OCI-M2 (cell line): ENCODE results near the gene ASB3.
"Not testable (repeated sequence)": the region's sequence is repeated elsewhere in the genome, so short reads cannot be mapped to it uniquely, and the experiment has no call there.

Source experiments
- DNase-seq: peaks from one replicate; lab custom pipeline; 2025; ENCODE audit not compliant: unreplicated experiment; lab: John Stamatoyannopoulos, UW

ASB3 gene

DNA sequence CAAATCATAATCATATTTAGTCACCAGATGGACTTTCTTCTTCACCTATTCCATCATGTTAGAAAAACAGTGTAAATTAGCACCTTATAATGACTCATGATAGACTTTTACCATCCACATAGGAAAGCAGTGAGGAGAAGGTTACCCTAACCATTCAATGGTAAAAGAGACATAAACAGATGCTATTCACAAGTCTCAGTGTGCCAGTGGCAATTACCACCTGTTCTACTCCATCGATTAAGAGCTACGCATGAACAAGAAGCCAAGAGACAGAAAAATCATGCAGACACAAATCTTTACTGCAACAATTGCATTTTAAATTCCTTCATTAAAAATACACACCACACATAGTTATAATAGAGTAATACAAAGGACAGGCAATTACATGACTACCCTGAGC, 125.9 kb downstream of the ASB3 start:
- no peak for DNase-seq

DNA sequence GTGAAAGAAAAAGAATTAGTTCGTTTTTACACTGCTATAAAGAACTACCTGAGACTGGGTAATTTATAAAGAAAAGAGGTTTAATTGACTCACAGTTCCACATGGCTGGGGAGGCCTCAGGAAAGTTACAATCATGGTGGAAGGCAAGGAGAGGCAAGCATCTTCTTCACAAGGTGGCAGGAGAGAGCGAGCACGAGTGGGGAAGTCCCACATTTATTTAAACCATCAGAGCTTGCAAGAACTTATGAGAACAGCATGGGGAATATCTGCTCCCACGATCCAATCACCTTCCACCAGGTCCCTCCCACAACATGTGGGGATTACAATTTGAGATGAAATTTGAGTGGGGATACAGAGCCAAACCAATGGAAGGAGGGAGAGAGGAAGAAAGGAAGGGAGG, 128.3 kb downstream of the ASB3 start:
- DNase-seq, result not testable (repeated sequence)

DNA sequence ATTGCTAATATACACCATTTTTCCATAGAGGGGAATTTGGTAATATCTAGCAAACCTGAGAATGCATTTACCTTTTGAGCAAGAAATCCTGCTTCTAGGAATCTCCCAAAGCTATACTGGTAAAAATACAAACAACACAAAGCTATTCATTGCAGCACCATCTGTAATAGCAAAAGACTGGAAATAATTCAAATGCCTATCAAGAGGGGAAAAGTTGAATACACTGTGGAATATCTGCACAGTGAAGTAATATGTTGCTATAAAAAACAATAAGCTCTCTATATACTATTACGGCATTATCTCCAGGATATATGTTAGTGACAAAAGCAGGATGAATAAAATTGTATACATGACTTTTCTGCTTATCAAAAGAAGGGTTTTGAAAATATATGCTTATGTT, 131.5 kb downstream of the ASB3 start:
- DNase-seq, result no peak

DNA sequence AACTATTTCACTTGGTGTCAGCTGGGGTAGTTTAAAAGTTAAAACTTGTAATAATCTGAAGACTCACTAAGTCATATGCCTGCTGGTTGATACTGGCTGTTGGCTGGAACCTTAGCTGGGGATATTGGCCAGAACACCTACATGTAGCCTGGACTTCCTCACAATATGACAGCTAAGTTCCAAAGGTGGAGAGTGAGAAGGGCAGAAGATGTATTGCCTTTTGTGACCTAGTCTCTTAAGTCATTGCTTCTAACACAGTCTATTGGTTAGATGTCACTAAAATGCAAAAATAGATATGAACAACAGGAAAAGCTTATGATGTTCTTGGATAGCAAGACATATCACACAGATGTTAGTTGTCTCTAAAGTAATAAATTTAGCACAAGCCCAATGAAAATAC, 132.4 kb downstream of the ASB3 start:
- no peak for DNase-seq

DNA sequence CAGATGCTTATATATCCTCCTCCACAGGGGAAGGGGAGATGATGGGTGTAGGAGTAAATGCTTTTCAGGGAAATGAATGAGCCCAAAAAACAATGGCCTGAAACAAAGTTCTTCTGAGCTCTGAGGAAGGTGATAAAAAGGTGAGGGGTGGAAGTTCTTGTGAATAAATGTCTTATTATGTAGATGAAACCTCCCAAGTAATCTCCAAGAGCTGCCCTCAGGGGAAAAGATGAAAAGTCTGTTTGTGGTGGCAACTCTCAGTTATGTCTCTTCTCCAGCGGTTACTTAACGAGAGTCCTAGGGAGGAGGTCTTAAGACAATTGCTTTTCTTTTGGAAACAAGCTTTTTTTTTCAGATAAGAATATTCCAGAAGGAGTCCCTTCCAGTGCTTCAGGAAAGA, 134.6 kb downstream of the ASB3 start:
- DNase-seq, result no peak

DNA sequence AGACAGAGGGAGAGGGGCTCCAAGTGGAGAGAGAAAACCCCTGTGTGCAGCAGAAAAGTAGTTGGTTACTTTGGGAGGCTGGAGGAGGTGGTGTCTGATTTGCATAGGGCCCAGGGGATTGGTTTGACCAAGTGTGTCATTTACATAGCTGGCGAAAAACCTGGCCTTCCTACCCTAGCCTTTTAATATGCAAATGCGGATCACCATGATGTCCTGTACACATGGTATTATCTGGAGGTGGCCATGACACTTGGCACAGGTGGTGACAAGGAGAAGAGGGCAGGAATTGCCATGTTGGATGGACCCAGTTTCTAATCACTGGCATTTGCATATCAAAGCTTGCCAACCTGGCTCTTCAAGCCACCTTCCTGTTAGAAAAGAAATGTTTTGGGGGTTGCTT, 140.0 kb downstream of the ASB3 start:
- no peak for DNase-seq

DNA sequence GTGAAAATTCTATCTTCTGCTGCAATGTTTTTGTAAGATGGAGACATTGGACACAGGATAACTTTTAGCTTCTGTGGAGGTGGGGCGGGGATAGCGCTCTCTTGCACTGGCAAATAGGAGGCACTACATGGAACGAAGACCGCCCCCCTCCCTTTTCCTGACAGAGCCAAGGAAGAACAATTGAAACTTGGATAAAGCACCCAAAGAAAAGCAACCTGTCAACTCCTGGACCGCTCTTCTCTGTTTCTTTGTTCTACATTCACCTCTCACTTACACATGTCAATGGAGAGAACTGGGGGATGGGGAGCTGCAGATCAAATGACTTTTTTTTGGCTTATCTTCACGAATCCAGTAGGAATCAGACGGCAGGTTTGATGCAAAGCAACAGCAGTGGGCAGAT, 145.5 kb downstream of the ASB3 start:
- no peak for DNase-seq

DNA sequence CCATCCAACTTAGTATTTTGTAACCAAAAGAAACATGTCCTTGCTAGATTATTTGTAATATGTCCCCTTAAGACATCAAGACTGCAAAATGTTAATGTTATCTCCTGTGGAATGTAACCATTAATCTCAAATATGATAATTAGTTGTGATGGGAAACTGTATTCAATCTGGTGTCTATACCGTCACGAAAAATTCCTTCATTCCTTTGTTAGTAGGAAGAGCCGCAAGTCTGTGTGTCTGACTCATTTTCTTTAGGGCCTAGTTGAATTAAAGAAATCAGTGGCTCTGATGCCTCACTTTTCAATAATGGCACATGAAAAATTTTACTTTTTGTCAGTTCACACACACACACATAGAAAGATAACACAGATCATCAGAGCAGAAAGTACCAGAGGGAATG, 146.3 kb downstream of the ASB3 start:
- DNase-seq, result no peak

DNA sequence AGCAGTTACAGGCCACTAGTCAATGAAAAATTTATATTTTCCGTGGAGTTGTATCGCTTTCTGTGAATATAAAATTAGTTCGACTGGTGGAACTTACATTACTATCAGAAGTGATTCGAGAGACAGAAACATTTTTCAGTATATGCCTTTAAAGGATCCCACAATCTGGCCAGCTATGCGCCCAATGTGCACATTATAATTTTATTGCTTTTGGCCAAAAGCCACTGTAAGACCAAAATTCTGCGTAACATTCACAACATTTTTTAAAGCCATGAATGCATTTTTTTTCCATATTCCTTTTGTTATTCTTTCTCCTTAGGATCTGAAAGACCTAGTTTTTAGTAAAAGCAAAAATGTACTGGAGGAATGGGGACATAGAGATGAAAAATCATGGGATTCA, 150.2 kb downstream of the ASB3 start:
- DNase-seq, result no peak

DNA sequence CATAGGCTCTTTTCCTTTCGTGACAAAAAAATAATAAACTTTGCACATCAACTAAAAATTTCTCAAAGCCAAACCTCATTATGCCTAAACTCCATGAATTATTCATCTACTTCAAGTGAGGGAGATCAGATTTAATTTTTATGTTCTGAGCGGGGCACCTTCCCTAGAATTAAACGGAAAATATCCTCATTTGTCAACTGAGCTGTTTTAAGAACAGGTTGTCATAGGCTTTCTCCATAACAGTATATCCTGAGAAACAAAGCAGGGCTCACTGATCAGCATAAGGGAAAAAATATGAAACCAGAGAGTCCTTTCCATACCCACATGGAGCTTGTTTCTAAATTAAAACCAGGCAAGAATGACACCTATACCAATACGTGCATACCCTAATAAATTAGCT, 150.6 kb downstream of the ASB3 start:
- DNase-seq, result no peak

DNA sequence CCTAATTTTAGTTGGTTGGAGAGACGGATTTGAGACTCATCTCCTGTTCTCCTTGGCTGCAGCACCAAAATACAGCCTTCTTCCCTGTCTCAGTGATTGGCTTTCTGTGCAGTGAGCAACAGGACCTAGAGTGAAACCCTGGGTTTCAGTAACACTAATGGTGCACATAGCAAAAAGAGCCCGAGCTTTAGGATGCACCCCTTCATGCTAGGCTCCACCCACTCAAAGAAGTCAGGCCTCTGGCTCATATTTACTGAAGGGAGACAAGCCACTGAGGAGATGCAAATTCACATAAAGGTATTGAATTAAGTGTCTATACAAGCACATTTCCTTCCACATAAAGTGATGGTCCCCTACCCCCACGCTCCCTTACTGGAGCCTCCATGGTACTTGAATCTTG, 151.1 kb downstream of the ASB3 start:
- DNase-seq, result no peak

DNA sequence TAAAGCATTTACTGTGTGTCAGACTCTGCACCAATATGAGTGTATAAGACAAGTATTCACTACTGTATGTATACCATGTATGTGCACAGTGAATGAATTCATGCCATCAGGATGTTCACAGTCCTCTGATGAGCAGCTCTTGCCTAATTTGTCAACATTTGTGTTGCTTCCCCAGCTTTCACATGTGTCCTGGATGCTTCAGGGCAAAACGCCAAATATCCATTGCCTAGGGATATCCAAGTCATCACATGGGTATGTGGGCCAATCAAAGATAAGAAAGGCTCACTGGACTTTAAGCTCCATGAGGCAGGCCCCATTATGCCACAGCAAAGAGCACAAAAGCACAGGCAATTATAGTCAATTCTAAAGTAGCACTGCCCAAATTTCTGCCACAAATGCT, 153.3 kb downstream of the ASB3 start:
- no peak for DNase-seq

DNA sequence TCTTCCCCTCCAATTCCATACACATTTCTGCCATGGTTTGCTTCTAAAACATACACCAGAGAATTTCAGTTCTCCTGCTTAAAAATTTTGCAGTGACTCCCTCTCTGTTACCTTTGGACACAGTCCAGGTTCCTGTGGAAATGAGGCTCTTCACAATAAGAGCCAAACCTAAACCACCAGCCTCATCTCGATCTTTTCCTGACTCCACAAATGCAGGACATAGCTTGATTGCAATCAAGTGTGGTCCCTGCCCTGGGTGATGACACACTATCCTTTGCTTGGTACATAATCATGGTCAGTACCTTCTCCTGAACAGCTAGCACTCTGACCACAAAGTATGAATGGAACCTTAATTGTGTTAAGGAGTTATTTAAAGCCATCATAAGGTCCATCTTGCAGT, 154.0 kb downstream of the ASB3 start:
- no peak for DNase-seq

DNA sequence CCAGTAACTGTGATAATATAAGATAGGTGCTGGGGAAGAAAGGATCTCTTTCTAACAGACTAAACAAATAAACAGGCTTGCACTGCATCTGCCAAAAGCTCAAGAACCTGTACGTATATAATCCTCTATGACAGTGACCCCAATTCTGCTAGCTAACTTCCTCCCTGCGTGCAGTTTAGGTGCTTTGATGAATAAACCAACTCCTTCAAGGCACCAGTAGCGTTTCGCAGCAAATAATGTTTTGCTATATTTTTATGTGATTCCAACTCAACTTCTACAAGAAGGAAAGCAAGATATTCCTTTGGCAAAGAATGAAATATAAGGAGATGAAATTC, 154.7 kb downstream of the ASB3 start:
- DNase-seq, result no peak

DNA sequence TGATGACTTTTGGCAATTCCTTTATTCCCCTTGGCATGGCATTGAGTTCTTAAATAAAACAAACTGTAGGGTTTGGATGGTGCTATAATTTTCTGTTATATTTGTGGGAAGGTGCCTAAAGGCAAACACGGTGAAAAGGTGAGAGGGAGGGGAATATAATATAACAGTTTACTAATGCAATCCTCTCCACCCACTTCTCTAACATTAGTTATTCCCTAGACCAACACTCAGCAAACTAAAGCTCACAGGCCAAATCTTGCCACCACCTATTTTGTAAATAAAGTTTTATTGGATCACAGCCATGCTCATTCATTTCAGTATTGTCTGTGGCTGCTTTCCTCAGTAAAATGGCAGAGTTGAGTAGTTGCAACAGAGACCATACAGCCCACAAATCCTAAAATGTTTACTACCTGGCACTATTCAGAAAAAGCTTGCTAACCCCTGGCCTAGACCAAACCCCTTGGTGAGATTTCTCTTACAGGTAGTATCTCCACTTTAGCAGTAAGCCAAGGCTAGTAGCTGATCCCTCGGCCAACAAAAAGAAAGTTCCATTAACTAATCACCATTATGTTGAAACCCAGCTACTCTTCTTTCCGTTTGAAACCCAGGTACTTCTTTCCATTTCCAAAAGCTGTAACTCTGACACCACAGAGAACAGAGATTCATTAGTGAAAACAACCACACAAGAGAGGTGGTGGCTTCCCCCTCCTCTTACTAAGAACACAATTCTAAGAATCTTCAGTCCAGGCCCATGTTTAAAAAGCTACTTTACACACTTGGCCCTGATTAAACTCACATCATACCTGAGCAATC, 155.2 kb downstream of the ASB3 start:
- DNase-seq, result no peak

DNA sequence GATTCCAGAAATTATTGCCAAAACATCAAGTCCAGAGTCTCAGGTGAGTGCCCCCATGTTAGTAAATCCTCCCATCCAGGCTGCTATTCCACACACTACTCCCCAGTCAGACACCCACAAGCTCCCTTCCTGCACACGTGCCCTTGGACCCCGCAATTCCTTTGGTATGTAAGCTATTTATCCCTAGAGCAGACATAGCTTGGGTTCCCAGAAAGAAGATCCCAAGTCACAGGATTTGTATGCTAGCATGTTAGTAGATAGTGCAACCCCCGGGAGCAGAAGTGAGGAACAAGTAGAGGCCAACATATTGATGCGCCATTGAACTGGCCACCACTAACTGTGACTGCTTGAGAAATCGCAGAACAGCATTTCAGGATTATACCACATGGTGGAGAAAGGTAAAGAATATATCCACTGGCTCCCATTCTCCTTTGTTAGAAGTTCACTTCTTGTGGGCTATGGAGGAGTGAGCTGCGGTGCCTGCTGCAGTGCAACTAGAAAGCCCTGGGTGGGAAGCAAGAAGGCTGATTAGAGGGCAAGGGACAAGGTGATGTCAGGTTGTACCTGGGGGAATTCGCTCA, 156.6 kb downstream of the ASB3 start:
- no peak for DNase-seq

DNA sequence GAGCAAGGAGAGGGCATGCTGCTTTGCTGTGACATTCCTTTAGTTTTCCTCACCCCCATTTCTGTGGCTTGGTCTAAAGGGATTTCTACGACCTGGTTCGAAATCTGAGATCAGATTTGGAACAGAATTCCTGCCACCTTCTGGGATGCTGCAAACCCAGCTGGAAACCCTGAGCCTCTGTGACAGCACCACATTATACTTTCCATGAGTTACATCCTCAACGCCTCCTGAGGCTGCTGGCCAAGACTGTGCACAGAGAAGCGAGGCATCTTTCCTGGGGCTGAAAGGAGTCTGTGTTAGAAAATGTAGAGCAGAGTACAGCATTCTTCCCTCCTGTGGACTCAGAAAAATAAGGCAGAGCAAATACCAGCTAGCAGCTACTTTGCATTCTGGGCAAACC, 157.3 kb downstream of the ASB3 start:
- DNase-seq, result no peak

DNA sequence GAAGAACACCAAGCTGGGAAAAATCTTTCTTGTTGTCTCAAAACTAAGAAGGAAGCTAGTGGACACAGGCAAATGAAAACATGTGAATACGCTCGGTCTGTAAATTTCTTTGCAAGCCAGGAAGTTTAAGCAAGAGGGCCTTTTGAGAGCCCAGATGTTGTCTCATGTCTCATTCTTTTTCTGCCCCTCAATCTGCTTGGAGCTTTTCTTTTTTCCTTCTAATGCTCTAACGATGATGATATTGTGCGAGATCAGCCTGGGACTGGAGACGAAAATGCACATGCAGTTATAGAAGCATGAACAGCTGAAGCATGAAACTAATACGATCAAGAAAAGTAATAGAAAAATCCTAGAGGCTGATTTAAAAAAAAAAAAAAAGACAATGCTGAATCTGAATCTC, 157.8 kb downstream of the ASB3 start:
- DNase-seq, result no peak

DNA sequence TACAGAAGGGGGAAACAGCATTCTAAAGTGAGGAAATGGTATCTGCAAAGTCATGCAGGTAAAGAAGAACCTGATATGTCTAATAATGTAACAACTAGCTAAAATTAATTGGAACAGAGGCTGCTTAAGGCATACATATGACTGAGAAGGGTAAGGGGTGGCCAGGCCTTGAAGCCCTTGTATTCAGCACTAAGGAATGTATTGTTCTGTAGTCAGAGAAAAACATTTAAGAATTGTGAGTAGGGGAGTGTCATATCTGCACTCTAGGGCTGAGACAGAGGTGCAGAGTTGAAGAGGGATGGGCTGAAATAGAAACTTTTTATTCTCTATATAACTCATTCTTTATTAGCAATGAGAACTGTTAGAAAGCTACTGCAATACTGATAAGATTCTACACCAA, 164.6 kb downstream of the ASB3 start:
- DNase-seq, result no peak

DNA sequence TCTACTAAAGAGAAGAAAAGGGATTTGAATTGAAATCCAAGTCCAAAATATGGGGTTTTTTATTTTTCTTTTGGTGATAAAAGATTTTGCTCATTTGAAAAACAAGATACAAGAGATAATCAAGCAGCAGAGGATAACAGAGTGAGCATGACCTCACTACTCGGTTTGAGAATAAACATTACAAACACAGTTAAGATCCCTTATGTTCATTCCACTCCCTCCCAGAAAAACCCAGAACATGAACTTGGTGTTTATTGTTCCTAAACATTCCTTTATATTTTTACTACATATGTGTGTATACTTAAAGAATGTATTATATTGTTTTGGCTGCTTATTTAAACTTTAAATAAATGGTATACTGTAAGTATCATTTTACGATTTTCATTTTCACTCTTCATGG, 165.8 kb downstream of the ASB3 start:
- no peak for DNase-seq
